K562 (cell line): Measurements from ENCODE around the gene ACTN3. TPM values are rescaled to one million over a fixed set of nuclear protein-coding genes. Genes with fewer than 3 reads are reported as not detected.
"Not testable (repeated sequence)": the region's sequence is repeated elsewhere in the genome, so short reads cannot be mapped to it uniquely, and the experiment has no call there.

Experiments used
- ATAC-seq: fragments of 200-7000 bp; cut with Tn5 transposase; 3 replicates; pipeline ENCODE4 v1.9.1; 2020; ENCODE audit warnings: moderate library complexity
- BruUV-seq: library from RNA; stranded (reverse); fragments of 400-500 nt; replicated peaks from 2 replicates; lab custom pipeline; 2021; lab: Mats Ljungman, UMichigan
- CTCF ChIA-PET: fragments of 300-600 bp; formaldehyde crosslinking; extraction: SDS; loops from one replicate; lab custom pipeline; 2021; ENCODE audit warnings: low intra/inter-chr PET ratio; lab: Yijun Ruan, JAX
- POLR2A ChIA-PET: fragments of 300-600, 350-650 bp; sonication (Branson Sonifier 250); formaldehyde crosslinking; extraction: SDS; loops from one replicate; lab custom pipeline; 2021; ENCODE audit warnings: antibody characterized with exemption, inconsistent platforms; lab: Yijun Ruan, JAX
- DNase-seq, 4 experiments: peaks; one replicate each; pipeline versions ENCODE4 v3.0.0 to v3.0.0-alpha.2; 2011 to 2018; ENCODE audit warnings: low spot score in 3 of 4, mixed read lengths in 3 of 4; ENCODE audit errors: extremely low read depth in 1 of 4
- FAIRE-seq: peaks from 2 replicates; lab custom pipeline; 2011; peaks lifted over from hg19 to GRCh38; lab: Jason Lieb, UNC
- H2AFZ ChIP-seq: 2 replicates; pipeline ENCODE4 v1.6.0; 2011; ENCODE audit warnings: low read depth, low read length, control low read depth, inconsistent platforms
- H3K27ac ChIP-seq: fragments of 200-600 bp; 3 replicates; pipeline ENCODE4 v1.8.0; 2011; ENCODE audit warnings: low read depth, mild to moderate bottlenecking, control low read depth, inconsistent platforms, low read length, moderate library complexity, mixed read lengths; ENCODE audit errors: extremely low read depth
- H3K27me3 ChIP-seq, 2 experiments: fragments of 300-600 bp in 1 of 2; 2 replicates in 1 of 2; 3 replicates in 1 of 2; pipeline versions ENCODE4 v1.6.0 to v1.8.0; 2011; ENCODE audit warnings: inconsistent platforms in 2 of 2, low read length in 2 of 2, mild to moderate bottlenecking in 1 of 2, mixed read lengths in 1 of 2, moderate library complexity in 1 of 2; ENCODE audit not compliant: control insufficient read depth in 2 of 2, insufficient read depth in 2 of 2
- H3K36me3 ChIP-seq: fragments of 300-600 bp; 3 replicates; pipeline ENCODE4 v1.8.0; 2011; ENCODE audit warnings: mild to moderate bottlenecking, low read length, inconsistent platforms; ENCODE audit not compliant: control insufficient read depth, insufficient read depth
- H3K4me1 ChIP-seq, 2 experiments: fragments of 200-600 bp in 1 of 2; replicated peaks in 1 of 2; 2 replicates in 1 of 2; 3 replicates in 1 of 2; pipeline versions ENCODE4 v1.5.1 to v1.8.0; 2011; ENCODE audit warnings: inconsistent platforms in 2 of 2, low read length in 2 of 2, mild to moderate bottlenecking in 1 of 2, mixed read lengths in 1 of 2, moderate library complexity in 1 of 2; ENCODE audit not compliant: control insufficient read depth in 2 of 2, insufficient read depth in 2 of 2
- H3K4me2 ChIP-seq: 2 replicates; pipeline ENCODE4 v1.6.1; 2011; ENCODE audit warnings: low read length, control low read depth, inconsistent platforms, mixed read lengths; ENCODE audit not compliant: insufficient read depth
- H3K4me3 ChIP-seq: fragments of 200-600 bp; sonication (generic), shearing (Covaris generic); 2 replicates; pipeline ENCODE4 v1.5.1; 2016; ENCODE audit warnings: control low read depth, inconsistent platforms
- H3K79me2 ChIP-seq: fragments of 200-600 bp; 3 replicates; pipeline ENCODE4 v1.8.0; 2011; ENCODE audit warnings: low read length, inconsistent platforms; ENCODE audit not compliant: control insufficient read depth, insufficient read depth
- H3K9ac ChIP-seq, 2 experiments: 2 replicates each; pipeline versions ENCODE4 v1.6.0 to v1.6.1; 2011; ENCODE audit warnings: low read depth in 2 of 2, low read length in 2 of 2, control low read depth in 1 of 2, inconsistent platforms in 1 of 2, mild to moderate bottlenecking in 1 of 2, mixed read lengths in 1 of 2; ENCODE audit not compliant: insufficient read depth in 1 of 2
- H3K9me1 ChIP-seq: one replicate; pipeline ENCODE4 v1.6.0; 2011; ENCODE audit warnings: inconsistent platforms, mild to moderate bottlenecking, low read length, moderate library complexity; ENCODE audit not compliant: control insufficient read depth, insufficient read depth
- H3K9me3 ChIP-seq: replicated peaks from 2 replicates; pipeline ENCODE4 v1.5.1; 2011; ENCODE audit warnings: low read depth, low read length, inconsistent platforms; ENCODE audit not compliant: control insufficient read depth, insufficient read depth
- H4K20me1 ChIP-seq: replicated peaks from 2 replicates; pipeline ENCODE4 v1.6.1; 2011; ENCODE audit warnings: low read length, inconsistent platforms, mixed read lengths; ENCODE audit not compliant: control insufficient read depth, insufficient read depth
- AFF4 ChIP-seq: sonication (generic); formaldehyde crosslinking; IDR thresholded peaks from 2 replicates; pipeline ENCODE4 v1.8.0; 2023; ENCODE audit warnings: mild to moderate bottlenecking, missing genetic modification reagents
- CCNT2 ChIP-seq: IDR thresholded peaks from 2 replicates; pipeline ENCODE4 v1.6.1; 2011; ENCODE audit warnings: borderline replicate concordance, low read depth, mild to moderate bottlenecking, moderate library complexity, mixed read lengths, low read length; ENCODE audit not compliant: insufficient read length; ENCODE audit errors: extremely low read depth
- ZNF121 ChIP-seq: sonication (generic); formaldehyde crosslinking; conservative IDR thresholded peaks from 2 replicates; pipeline ENCODE4 v1.8.0; 2022; ENCODE audit warnings: missing genetic modification reagents
- WGBS: fragments of 100-300 bp; shearing (Covaris generic); methylation state at CpG from one replicate; pipeline ENCODE4 v1.1.6; 2016; ENCODE audit warnings: low coverage, mixed read lengths; ENCODE audit not compliant: insufficient coverage; ENCODE audit errors: missing lambda C conversion rate; 5-methylcytosine and 5-hydroxymethylcytosine counted together
- in situ Hi-C: fragments of 300-500 bp; cut with MboI; formaldehyde crosslinking; loops from 4 replicates; pipeline ENCODE4 v1.15.0; 2018; ENCODE audit warnings: inconsistent platforms, mixed read lengths
- intact Hi-C: fragments of 100-400 bp; cut with micrococcal nuclease; formaldehyde crosslinking; loops from 2 replicates; pipeline ENCODE4 v1.14.2; 2022
- polyA plus RNA-seq, 8 experiments: library from polyadenylated mRNA; depleted of rRNA in 4 of 8; stranded (reverse) in 5 of 8; unstranded in 3 of 8; fragments of >200 nt; fragmentation: Nextera tagmentation in 2 of 8; fragmentation: Illumina TruSeq in 1 of 8; extraction: Ambion mirVana in 2 of 8; extraction: Trizol in 1 of 8; gene quantifications; 2 replicates each; pipeline versions ENCODE4 v1.2.1 to v1.2.3, GENCODE V29; 2011 to 2014; ENCODE audit warnings: inconsistent platforms in 1 of 8, missing spikeins in 1 of 8
- total RNA-seq, 7 experiments: library from RNA; depleted of rRNA in 6 of 7; stranded (reverse); fragments of >200 nt in 6 of 7; fragmentation: Illumina TruSeq in 2 of 7; extraction: Trizol in 2 of 7; gene quantifications; 2 replicates each; pipeline versions ENCODE4 v1.2.1 to v1.2.3, GENCODE V29; 2011 to 2021; ENCODE audit warnings: low replicate concordance in 1 of 7

Gene ACTN3
- total and polyA plus RNA-seq, 9 of the 15 experiments (the other 6 are each of a cell fraction or from before 2014, with no cell fraction given), result not detected

- CTCF ChIA-PET, H3K4me1 ChIP-seq, H3K27me3 ChIP-seq, H3K27ac ChIP-seq, H3K79me2 ChIP-seq, FAIRE-seq, H3K9ac ChIP-seq, H3K36me3 ChIP-seq, H4K20me1 ChIP-seq, H3K4me3 ChIP-seq, in situ Hi-C loops, H3K4me2 ChIP-seq, ATAC-seq, H3K9me3 ChIP-seq, BruUV-seq, intact Hi-C loops, DNase-seq, H2AFZ ChIP-seq, H3K9me1 ChIP-seq: not testable (repeated sequence)
- POLR2A ChIA-PET, result interaction anchor here (0.5 kb wide), 1 partner anchor 45 kb away, joined by 3 read pairs; no protein-coding TSS in a partner anchor
- WGBS, result 0% methylated on average over 1 of the region's 1 CpG
- TF ChIP-seq ZNF121 (CRISPR knock-in tag), result peak; percentile 82
Measured at GRCh38 chr11:66585447-66585846, 38.7 kb downstream of the ACTN3 start.

- intact Hi-C loops (no loop called here), in situ Hi-C loops (no loop called here)
- 0% methylated on average over 2 of the region's 2 CpGs for WGBS
- no peak for TF ChIP-seq AFF4 (CRISPR knock-in tag)
- no peak for TF ChIP-seq CCNT2
- Histone ChIP-seq H3K27me3 (peaks cover 0 to 6% of the 10 kb centered on the region in 2 experiments; a peak in 1 of 5 replicates), H4K20me1 (no peaks in the 10 kb centered on the region), H3K4me3 (no peak overlapping the region), H3K9me3 (peaks cover 3% of the 10 kb centered on the region; the same call in 1 of the 2 replicates), H3K4me1 (no peaks in the 10 kb centered on the region), H3K27ac (no peak overlapping the region), H3K9me1 (no peaks in the 10 kb centered on the region), H2AFZ (no peak overlapping the region), H3K79me2 (no peaks in the 10 kb centered on the region), H3K36me3 (no peaks in the 10 kb centered on the region), H3K9ac (no peak overlapping the region), H3K4me2 (no peak overlapping the region)
- FAIRE-seq, result no peak
- no TSS peak for BruUV-seq
- no peak for ATAC-seq
- DNase-seq, result no peak
- POLR2A ChIA-PET, result no interaction called here
- CTCF ChIA-PET, result no interaction called here
Measured at GRCh38 chr11:66586136-66586535, 39.4 kb downstream of the ACTN3 start.

- intact Hi-C loops, POLR2A ChIA-PET, H3K27ac ChIP-seq, ATAC-seq, H2AFZ ChIP-seq, FAIRE-seq, H4K20me1 ChIP-seq, in situ Hi-C loops, H3K4me2 ChIP-seq, H3K27me3 ChIP-seq, H3K4me3 ChIP-seq, H3K9ac ChIP-seq, H3K9me3 ChIP-seq, H3K36me3 ChIP-seq, H3K9me1 ChIP-seq, BruUV-seq, CTCF ChIA-PET, DNase-seq: not testable (repeated sequence)
- 50% methylated on average over 2 of the region's 2 CpGs for WGBS
- peaks cover 15 to 27% of the 10 kb centered on the region in 2 experiments; a peak in 4 of 5 replicates for H3K4me1 ChIP-seq
- peaks cover 12% of the 10 kb centered on the region for H3K79me2 ChIP-seq
Measured at GRCh38 chr11:66589315-66589714, 42.6 kb downstream of the ACTN3 start.
